CD4-positive, alpha-beta T cell treated with Interleukin-17A for 4 hours (primary cell): ENCODE measurements around the gene NFKBIA.
"Not testable (repeated sequence)": the region's sequence is repeated elsewhere in the genome, so short reads cannot be mapped to it uniquely, and the experiment has no call there.

Experiments used
- DNase-seq: peaks from one replicate; pipeline ENCODE4 v3.0.0-alpha.2; 2020; ENCODE audit warnings: mixed read lengths

Gene NFKBIA

GRCh38 chr14:35388656-35389314 is 15.8 kb downstream of the NFKBIA start:
- DNase-seq, result no peak

- DNase-seq, result no peak
Observed at GRCh38 chr14:35387713-35388579, 16.6 kb downstream of the NFKBIA start.

GRCh38 chr14:35387219-35387618 is 17.3 kb downstream of the NFKBIA start:
- no peak for DNase-seq

- no peak for DNase-seq
Observed at GRCh38 chr14:35386673-35387125, 17.9 kb downstream of the NFKBIA start.

GRCh38 chr14:35385042-35385839 is 19.3 kb downstream of the NFKBIA start:
- no peak for DNase-seq

GRCh38 chr14:35384455-35385041 is 20.0 kb downstream of the NFKBIA start:
- DNase-seq, result no peak

- no peak for DNase-seq
Observed at GRCh38 chr14:35383569-35384454, 20.7 kb downstream of the NFKBIA start.

- no peak for DNase-seq
Observed at GRCh38 chr14:35380794-35381193, 23.8 kb downstream of the NFKBIA start.

- not testable (repeated sequence) for DNase-seq
Observed at GRCh38 chr14:35379234-35379933, 25.2 kb downstream of the NFKBIA start.

GRCh38 chr14:35378425-35379233 is 25.9 kb downstream of the NFKBIA start:
- no peak for DNase-seq

- no peak for DNase-seq
Observed at GRCh38 chr14:35375558-35376025, 29.0 kb downstream of the NFKBIA start.

GRCh38 chr14:35374263-35374712 is 30.3 kb downstream of the NFKBIA start:
- no peak for DNase-seq

GRCh38 chr14:35373208-35373607 is 31.3 kb downstream of the NFKBIA start:
- DNase-seq, result not testable (repeated sequence)

- no peak for DNase-seq
Observed at GRCh38 chr14:35370969-35371368, 33.6 kb downstream of the NFKBIA start.

- no peak for DNase-seq
Observed at GRCh38 chr14:35369701-35370191, 34.8 kb downstream of the NFKBIA start.

GRCh38 chr14:35368583-35369392 is 35.8 kb downstream of the NFKBIA start:
- DNase-seq, result no peak

GRCh38 chr14:35368139-35368460 is 36.4 kb downstream of the NFKBIA start:
- DNase-seq, result no peak

GRCh38 chr14:35367056-35367372 is 37.5 kb downstream of the NFKBIA start:
- no peak for DNase-seq

GRCh38 chr14:35366521-35366976 is 38.0 kb downstream of the NFKBIA start:
- no peak for DNase-seq
